Measurements from ENCODE around the gene SH3PXD2A.

GRCh38 chr10:103871006-103871405 lies 15.6 kb upstream of the SH3PXD2A start:
- no peak for TF ChIP-seq CTCF (tag by site-specific recombination; IDR thresholded peaks at IDR 0.05)
- TF ChIP-seq ZIC2 (tag by site-specific recombination; IDR thresholded peaks at IDR 0.05) = no peak
- TF ChIP-seq HOXA7 (CRISPR knock-in tag; IDR thresholded peaks at IDR 0.05; ENCODE audit: borderline replicate concordance) = no peak
- TF ChIP-seq, protein P1, sequence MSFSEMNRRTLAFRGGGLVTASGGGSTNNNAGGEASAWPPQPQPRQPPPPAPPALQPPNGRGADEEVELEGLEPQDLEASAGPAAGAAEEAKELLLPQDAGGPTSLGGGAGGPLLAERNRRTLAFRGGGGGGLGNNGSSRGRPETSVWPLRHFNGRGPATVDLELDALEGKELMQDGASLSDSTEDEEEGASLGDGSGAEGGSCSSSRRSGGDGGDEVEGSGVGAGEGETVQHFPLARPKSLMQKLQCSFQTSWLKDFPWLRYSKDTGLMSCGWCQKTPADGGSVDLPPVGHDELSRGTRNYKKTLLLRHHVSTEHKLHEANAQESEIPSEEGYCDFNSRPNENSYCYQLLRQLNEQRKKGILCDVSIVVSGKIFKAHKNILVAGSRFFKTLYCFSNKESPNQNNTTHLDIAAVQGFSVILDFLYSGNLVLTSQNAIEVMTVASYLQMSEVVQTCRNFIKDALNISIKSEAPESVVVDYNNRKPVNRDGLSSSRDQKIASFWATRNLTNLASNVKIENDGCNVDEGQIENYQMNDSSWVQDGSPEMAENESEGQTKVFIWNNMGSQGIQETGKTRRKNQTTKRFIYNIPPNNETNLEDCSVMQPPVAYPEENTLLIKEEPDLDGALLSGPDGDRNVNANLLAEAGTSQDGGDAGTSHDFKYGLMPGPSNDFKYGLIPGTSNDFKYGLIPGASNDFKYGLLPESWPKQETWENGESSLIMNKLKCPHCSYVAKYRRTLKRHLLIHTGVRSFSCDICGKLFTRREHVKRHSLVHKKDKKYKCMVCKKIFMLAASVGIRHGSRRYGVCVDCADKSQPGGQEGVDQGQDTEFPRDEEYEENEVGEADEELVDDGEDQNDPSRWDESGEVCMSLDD (tag by site-specific recombination; IDR thresholded peaks at IDR 0.05) = no peak
